G401 (cell line): ENCODE measurements around the gene RALA. TPM values are rescaled to one million over a fixed set of nuclear protein-coding genes. Genes with fewer than 3 reads are reported as not detected.

Experiments
- DNase-seq: peaks from one replicate; pipeline ENCODE4 v3.0.0-alpha.2; 2015; ENCODE audit warnings: low spot score
- in situ Hi-C: cut with HindIII; loops from 2 replicates; pipeline ENCODE4 v1.10.0; 2016; ENCODE audit warnings: low sequenced_read_pairs, mixed read lengths
- total RNA-seq: library from RNA; depleted of rRNA; stranded (reverse); fragments of >200 nt; shearing (Covaris generic); gene quantifications from 2 replicates; pipeline ENCODE4 v1.2.3, GENCODE V29; 2014; rRNA removed

Gene RALA, protein sequence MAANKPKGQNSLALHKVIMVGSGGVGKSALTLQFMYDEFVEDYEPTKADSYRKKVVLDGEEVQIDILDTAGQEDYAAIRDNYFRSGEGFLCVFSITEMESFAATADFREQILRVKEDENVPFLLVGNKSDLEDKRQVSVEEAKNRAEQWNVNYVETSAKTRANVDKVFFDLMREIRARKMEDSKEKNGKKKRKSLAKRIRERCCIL
- 34.7 and 39.8 TPM in 2 replicates for total RNA-seq

GRCh38 chr7:39623047-39623731, at the start of gene RALA:
TSS of gene RALA (plus strand) at chr7:39623572. CDS start at chr7:39686668, 63,096 bp downstream.
- in situ Hi-C loops: no loop called here
- DNase-seq: peak; percentile 94

- DNase-seq: no peak
- in situ Hi-C loops: no loop called here
These were observed 48.6 kb upstream of the RALA start for GRCh38 chr7:39574673-39575349.

- no peak for DNase-seq
- in situ Hi-C loops: no loop called here
These were observed 46.0 kb upstream of the RALA start for GRCh38 chr7:39577229-39577874.

DNA sequence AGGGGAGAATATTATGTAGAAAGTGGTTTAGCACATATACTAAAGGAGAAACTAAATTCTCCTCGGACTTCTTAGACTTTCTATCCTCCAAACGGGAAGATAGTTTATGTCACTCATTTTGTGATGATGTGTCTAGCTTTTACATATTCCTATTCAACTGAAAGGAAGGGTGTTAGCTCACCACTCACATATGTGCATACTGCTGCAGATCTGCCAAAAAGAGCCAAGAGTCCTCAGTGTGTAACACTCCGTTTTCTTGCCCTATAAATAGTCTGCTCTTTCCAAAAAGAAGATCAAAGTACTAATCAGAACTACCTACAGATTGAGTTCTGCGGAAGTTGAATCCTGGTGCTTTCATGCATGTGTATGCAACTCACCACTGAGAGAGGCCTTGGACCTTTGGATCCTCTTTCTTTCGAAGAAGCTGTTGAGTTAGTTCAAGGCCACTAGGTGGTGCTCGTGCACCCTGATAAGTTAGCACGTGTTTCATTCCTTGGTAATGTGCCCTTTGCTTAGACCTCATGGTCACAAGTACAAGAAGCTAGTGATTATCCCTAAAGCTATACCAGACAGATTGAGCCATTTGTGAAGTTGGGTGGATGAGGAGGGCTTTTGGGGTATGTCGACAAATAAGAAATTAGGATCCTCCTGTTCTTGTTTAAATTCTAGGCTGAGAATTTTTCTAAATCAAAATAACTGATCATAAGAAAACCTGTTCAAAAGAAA, 43.1 kb upstream of the RALA start:
- in situ Hi-C loops: no loop called here
- DNase-seq: peak; percentile 94

GRCh38 chr7:39582536-39582935, 40.8 kb upstream of the RALA start:
- in situ Hi-C loops: no loop called here
- DNase-seq: no peak

DNA sequence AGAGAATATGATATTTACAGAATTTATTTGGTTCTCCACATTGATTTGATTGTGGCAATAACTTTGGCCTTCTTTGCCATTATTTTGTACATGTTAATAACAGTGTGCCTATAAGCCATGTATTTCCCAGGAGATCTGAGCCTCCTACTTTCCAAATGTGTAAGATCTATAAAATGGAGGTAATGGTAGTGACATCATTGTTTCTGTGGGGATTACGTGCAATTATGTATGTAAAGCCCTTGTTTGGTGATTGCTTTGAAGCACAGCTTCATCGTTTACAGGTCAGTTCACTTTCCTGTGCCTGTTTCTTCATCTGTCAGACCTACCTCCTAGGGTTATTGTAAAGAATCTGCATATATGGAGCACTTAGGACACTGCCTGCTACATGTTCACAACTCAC, 39.8 kb upstream of the RALA start:
- DNase-seq: no peak
- in situ Hi-C loops: no loop called here

DNA sequence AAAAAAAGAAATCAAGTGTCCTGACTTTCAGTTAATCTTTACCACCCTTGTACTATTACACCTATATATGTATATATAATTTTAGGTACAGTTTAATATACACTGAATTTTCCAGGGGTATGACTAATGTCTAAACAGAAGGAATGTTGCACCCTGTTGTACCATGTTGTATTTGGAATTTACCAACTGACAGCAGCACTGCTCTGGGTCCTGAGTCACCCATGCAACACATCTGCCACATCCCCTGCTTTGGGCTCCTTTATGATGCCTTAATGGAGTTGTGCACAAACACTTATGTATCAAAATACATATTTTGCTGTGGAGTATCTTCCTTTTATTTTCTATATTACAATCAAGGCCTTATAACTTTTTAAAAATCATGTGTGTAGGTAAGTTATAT, 36.0 kb upstream of the RALA start:
- no peak for DNase-seq
- in situ Hi-C loops: no loop called here

DNA sequence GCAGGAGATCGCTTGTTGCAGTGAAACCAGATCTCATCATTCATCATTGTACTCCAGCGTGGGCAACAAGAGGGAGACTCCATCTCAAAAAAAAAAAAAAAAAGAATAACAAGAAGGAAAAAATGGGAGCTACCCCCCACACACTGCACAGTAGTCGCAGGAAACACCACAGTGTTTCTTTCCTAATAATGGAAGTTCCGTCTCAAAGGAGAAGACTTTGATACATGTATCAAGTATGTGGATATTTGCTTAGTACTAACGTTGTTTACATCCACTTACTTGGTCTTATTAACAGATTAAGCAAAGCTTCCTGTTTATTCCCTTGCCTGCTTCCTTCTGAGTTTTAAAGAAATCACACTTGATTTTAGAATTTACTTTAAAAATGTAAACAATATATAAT, 35.0 kb upstream of the RALA start:
- no peak for DNase-seq
- in situ Hi-C loops: no loop called here

DNA sequence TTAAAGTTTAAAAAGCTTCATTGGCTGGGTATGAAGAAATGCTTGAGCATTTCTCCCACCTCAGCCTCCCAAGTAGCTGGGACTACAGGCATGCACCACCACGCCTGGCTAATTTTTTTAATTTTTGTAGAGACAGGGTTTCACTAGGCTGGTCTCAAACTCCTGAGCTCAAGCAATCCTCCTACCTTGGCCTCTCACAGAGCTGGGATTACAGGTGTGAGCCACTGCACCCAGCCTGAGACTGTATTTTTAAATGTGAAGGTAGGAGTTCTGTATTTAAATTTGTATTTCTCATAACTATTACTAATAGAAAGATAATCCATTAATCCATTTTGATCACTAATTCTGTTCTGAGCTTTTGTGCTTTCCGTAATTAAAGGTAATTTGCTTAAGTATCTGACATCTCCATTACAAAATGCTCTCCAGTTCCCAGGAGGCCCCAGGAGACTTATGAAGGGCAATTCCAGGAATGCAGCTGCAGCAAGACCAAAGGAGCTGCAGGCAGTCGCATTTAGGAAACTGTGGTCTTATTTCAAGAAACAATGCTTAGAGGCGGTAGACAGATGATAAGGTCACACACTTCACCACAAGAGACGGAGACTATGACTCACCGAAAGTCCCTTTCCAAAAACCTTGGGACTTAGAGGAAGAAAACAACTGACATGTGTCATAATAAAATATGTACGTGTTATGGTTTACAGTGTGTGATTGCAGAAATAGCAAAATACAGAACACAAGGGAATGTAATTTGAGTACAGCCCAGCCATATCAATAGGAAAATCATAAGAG, 33.9 kb upstream of the RALA start:
- no peak for DNase-seq
- in situ Hi-C loops: no loop called here

- in situ Hi-C loops: no loop called here
- no peak for DNase-seq
These were observed 30.8 kb upstream of the RALA start for GRCh38 chr7:39592586-39592985.

DNA sequence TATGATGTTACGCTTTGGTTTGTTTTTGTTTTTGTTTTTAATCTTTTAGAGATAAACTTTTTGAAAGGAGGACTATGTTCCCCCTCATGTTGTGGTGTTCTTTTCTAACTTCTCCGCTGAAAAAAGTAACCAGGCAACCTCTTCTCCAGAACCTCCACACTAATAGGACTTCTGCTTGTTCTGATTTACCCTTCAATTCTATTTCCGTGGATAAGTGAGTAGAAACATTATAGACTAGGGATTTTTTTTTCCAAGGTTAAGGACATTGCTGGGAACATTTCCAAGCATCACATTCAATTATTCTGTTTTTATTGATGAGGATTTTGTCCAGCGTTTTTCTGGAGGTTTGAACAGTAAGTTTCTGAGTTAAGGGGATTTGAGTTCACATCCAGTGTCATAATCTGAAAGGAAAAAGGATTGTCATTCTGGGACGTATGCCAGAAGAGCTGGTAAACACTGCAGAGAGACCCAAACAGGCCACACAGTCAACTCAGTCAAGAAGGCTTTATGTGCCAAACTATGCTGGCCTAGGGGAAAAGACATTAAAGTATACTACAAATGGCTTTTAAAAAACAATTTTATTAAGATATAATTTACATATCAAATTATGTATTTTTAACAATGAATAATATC, 28.3 kb upstream of the RALA start:
- in situ Hi-C loops: no loop called here
- DNase-seq: peak; percentile 11

DNA sequence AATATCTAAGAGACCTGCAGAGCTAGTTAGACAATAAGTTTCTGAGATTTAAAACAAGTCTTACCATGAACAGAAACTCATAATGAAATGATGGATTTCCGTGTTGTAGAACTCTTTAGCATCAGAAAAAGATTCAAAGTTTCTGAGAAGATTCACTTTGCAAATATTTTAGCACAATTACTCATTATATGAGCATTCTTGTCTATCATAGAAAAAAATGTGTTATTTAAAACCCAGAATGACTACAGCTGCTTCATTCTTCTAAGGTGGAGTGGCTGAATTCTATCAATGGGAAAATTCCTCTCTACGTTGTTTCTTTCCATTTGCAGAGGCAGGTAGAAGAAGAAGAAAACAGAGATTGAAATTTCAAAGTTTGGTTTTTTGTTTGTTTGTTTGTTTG, 21.0 kb upstream of the RALA start:
- no peak for DNase-seq
- in situ Hi-C loops: no loop called here

- in situ Hi-C loops: no loop called here
- DNase-seq: no peak
These were observed 19.4 kb upstream of the RALA start for GRCh38 chr7:39603924-39604323.

- in situ Hi-C loops: no loop called here
- DNase-seq: no peak
These were observed 18.3 kb upstream of the RALA start for GRCh38 chr7:39605087-39605486.

- in situ Hi-C loops: no loop called here
- DNase-seq: no peak
These were observed 17.0 kb upstream of the RALA start for GRCh38 chr7:39606352-39606751.

DNA sequence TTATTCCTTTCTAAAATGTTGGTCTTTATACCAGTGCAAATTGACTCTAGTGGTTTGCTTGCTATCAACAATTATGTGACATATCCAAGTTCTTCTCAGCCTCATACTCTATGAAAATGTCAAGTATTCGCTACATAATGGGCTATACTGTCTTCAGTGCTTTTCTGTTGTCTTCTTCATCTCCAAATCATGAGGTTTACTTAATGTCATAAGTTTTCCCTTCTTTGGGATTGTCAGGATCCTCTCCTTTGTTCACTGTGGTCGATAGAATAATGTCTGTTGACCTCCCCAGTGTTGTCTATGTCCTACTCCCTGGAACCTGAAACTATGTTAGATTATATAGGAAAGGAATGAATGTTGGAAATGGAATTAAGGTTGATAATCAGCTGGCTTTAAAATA, 16.4 kb upstream of the RALA start:
- in situ Hi-C loops: no loop called here

GRCh38 chr7:39607865-39608264, 15.5 kb upstream of the RALA start:
- in situ Hi-C loops: no loop called here
- no peak for DNase-seq

More for the DNA sequence above, 16.4 kb upstream of the RALA start:
- no peak for DNase-seq

DNA sequence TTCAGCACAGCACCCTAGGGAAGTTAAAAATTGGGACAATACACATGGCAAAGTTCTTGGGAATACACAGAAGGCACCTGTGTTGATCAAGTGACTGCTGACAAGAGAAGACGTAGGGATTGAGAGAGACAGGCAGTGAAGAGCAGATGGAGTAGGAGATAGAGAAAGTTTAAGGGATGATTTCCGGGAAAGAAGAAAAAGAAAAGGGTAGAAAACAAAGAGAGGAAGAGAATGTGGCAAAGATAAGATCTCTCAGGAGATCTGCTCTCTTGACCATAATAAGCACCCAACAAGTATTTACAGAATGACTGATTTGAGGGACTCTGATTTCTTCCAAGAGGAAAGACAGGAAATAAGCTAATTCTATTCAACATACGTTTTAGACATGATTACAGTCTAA, 15.1 kb upstream of the RALA start:
- in situ Hi-C loops: no loop called here
- no peak for DNase-seq
